ENCODE results near the gene CSTA.

CSTA gene

DNA sequence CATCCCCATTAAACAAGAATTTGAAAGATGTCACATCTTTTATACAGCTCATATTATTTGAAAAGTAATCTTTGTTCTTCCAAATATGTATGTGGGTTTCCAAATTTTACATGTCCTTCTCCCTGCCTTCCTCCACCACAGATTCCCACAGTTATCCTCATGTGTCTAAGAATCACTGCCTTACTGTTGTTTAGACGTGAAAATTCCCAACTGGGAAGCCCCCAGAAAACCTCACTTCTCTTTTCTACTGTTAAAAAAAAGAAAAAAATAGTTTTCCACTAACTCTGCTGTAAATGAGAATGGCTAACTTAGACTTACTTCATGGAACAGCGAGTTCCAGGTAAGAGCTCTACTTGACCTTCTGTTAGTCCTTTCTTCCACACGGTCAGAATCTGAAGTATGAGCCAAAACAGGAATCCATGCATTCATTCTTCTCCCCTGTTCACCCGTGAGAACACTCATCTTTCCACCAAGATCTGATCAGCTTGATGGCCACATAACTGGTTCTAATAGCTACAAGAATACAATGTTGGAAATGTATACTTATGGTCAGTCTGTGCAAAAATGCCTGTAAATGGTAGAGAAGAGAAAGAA lies 17.9 kb upstream of the CSTA start:
- in situ Hi-C loops (cut with MboI; ENCODE audit: low sequenced_read_pairs, unreplicated experiment): no loop called here
- DNase-seq (ENCODE audit: low spot score): no peak
- TF ChIP-seq, protein P1, sequence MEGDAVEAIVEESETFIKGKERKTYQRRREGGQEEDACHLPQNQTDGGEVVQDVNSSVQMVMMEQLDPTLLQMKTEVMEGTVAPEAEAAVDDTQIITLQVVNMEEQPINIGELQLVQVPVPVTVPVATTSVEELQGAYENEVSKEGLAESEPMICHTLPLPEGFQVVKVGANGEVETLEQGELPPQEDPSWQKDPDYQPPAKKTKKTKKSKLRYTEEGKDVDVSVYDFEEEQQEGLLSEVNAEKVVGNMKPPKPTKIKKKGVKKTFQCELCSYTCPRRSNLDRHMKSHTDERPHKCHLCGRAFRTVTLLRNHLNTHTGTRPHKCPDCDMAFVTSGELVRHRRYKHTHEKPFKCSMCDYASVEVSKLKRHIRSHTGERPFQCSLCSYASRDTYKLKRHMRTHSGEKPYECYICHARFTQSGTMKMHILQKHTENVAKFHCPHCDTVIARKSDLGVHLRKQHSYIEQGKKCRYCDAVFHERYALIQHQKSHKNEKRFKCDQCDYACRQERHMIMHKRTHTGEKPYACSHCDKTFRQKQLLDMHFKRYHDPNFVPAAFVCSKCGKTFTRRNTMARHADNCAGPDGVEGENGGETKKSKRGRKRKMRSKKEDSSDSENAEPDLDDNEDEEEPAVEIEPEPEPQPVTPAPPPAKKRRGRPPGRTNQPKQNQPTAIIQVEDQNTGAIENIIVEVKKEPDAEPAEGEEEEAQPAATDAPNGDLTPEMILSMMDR (IDR thresholded peaks at IDR 0.05; ENCODE audit: borderline replicate concordance, control extremely low read depth, extremely low read depth, insufficient read depth, missing control alignments): no peak

DNA sequence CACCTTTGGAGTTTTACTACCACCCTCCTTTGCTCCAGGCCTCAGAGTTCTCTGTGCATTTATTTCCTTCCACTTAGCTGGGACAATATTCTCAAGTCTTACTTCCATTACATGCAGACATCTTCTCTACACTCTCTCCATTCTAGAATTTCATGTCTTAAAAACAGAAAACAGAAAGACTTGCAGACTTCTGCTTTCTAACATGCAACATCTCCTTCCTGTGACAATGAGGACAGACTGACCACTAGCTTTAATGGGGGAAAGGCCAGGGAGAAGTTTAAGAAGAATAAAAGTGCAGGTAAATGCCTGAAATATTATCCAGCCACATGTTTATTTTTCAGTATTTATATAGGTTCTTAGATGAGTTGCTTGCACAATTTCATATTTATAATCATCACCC lies 17.1 kb upstream of the CSTA start:
- in situ Hi-C loops (cut with MboI; ENCODE audit: low sequenced_read_pairs, unreplicated experiment): no loop called here
- DNase-seq (ENCODE audit: low spot score): no peak
- TF ChIP-seq, protein P1 (IDR thresholded peaks at IDR 0.05; ENCODE audit: borderline replicate concordance, control extremely low read depth, extremely low read depth, insufficient read depth, missing control alignments): no peak

DNA sequence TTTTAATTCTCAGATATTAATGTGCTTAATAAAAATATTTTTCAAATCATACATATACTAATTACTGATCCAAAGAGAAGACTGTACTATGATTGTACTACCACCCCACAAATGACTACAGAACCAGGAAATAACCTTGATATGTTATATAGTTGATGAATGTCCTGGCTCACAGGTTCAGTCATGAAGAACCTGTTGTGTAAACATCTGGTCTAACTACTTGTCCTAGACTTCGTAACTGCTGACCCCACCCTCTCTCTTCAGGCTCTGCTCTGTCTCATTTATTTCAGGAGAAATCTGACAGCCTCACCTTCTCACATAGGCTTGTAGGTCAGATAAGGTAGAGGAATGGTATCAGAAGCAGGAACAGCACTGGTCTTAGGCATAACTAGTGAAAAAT lies 14.7 kb upstream of the CSTA start:
- TF ChIP-seq, protein P1 (IDR thresholded peaks at IDR 0.05; ENCODE audit: borderline replicate concordance, control extremely low read depth, extremely low read depth, insufficient read depth, missing control alignments): no peak
- no peak for DNase-seq (ENCODE audit: low spot score)
- in situ Hi-C loops (cut with MboI; ENCODE audit: low sequenced_read_pairs, unreplicated experiment): no loop called here

DNA sequence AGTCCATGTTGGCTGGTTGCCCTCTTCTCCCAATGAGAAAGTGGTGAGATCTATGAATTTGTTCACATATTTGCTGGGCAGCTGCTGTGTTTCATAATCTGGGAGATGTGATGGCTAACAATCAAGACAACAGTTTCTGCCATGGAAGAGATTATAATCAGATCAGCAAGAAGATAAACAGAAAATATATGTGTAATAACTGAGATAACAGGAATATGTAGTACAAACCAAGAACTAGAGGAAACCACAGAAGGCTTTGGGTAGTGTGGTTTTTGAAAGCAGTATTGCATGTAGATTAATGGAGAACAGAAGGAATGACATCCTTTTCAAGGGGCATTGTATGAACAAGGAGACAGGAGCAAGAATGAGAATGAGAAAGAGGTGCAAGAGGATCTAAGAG lies 12.2 kb upstream of the CSTA start:
- no peak for DNase-seq (ENCODE audit: low spot score)
- TF ChIP-seq, protein P1 (IDR thresholded peaks at IDR 0.05; ENCODE audit: borderline replicate concordance, control extremely low read depth, extremely low read depth, insufficient read depth, missing control alignments): no peak
- in situ Hi-C loops (cut with MboI; ENCODE audit: low sequenced_read_pairs, unreplicated experiment): no loop called here

DNA sequence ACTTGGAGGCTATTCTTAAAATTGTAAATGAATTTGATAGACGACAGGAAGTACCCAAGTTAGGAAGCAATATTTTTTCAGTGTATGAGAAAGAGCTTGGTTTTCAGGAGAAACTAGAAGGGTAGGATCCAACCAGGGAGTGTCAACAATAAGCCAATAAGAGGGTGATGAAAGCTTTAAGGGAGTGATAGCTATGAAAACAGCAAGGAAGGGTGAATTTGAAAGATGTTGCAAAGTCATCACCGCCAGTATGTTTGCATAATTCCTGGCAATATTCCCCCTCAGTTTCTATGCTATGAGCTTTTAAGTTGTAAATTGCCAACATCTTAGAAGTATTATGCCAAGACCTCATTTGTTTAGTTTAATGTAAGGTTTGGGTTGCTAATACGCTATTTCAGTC lies 11.8 kb upstream of the CSTA start:
- DNase-seq (ENCODE audit: low spot score): no peak
- in situ Hi-C loops (cut with MboI; ENCODE audit: low sequenced_read_pairs, unreplicated experiment): no loop called here

DNA sequence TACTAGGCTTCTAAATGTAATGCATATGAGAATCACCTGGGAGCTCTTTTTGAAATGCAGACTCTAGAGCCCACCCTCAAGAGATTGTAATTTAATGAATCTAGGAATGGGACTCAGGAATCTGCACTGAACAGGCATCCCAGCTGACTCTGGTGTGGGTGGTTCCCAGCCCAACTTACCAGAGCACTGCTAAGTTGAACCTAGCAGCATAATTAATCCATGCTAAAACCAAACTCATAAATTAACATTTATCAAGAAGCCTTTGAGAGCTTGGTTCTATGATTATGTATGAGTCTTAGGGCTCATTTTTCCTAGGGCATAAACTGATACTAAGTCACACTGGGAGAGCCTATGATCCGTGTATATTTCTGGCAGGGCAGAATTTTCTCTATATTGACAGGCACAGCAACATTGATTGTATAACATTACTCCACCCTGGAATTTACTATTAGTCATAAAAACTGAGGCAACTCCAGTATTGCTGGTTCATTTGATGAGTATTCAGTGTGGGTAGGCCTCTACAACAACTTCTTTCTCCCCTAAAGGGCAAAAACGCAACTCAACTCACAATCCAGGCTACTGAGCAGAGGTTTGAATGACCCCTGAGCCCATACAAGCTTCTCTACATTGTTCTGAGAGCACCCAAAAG lies 10.7 kb upstream of the CSTA start:
- TF ChIP-seq, protein P1 (IDR thresholded peaks at IDR 0.05; ENCODE audit: borderline replicate concordance, control extremely low read depth, extremely low read depth, insufficient read depth, missing control alignments): no peak
- no peak for DNase-seq (ENCODE audit: low spot score)
- in situ Hi-C loops (cut with MboI; ENCODE audit: low sequenced_read_pairs, unreplicated experiment): no loop called here

More for the DNA sequence above, 11.8 kb upstream of the CSTA start:
- TF ChIP-seq, protein P1 (IDR thresholded peaks at IDR 0.05; ENCODE audit: borderline replicate concordance, control extremely low read depth, extremely low read depth, insufficient read depth, missing control alignments): no peak
